GM19238 (cell line): ENCODE data around the gene USP8.
"Not testable (repeated sequence)": the region's sequence is repeated elsewhere in the genome, so short reads cannot be mapped to it uniquely, and the experiment has no call there.

Source experiments
- DNase-seq: peaks from one replicate; pipeline ENCODE4 v3.0.0; 2011; ENCODE audit warnings: low spot score; ENCODE audit not compliant: insufficient read length

USP8 gene

GRCh38 chr15:50440932-50441331, 16.7 kb downstream of the USP8 start:
- DNase-seq = no peak

GRCh38 chr15:50452927-50453326, 28.7 kb downstream of the USP8 start:
- DNase-seq = no peak

- no peak for DNase-seq
These were observed 34.3 kb downstream of the USP8 start for GRCh38 chr15:50458348-50459112.

- DNase-seq = no peak
These were observed 39.5 kb downstream of the USP8 start for GRCh38 chr15:50463423-50464358.

DNA sequence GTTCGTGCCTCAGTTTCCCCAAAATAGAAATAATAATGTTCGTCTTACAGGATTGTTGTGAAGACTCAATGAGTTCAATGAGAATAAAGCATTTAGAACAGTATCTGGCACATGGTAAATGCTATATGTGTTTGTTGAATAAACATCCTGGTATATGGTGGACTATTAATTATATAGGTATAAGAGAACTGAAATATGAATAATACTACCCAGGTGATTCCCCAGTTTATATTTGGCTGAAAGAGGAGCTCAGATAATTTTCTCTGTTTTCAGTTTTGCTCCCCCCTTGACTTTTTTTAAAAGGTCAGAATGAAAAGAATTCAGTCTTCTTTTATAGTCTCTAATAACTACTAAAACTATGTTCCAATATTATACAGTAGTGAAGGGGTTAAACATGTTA, 46.9 kb downstream of the USP8 start:
- no peak for DNase-seq

DNA sequence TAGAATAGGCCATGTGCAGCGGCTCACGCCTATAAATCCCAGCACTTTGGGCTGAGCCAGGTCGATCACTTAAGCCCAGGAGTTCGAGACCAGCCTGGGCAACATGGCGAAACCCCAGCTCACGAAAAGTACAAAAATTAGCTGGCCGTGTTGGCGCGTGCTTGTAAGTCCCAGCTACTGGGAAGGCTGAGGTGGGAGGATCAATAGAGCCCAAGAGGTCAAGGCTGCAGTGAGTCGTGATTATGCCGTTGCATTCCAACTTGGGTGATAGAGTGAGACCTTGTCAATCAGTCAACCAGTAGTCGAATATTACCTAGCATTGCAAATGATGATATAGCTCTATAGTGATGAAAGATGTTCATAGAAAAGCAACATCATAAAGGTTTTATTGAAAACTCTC, 51.9 kb downstream of the USP8 start:
- DNase-seq = no peak

DNA sequence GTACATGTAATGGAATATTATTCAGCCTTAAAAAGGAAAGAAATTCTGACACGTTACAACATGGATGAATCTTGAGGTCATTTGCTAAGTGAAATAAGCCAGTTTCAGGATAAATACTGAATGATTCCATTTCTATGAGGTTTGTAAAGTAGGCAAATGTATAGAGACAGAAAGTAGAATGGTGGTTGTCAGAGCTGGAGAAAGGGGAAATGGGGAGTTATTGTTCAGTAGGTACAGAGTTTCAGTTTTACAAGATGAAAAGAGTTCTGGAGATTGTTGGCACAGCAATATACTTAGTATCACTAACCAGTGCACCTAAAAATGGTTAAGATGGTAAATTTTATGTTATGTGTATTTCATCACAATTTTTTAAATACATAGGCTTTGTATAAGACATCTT, 60.6 kb downstream of the USP8 start:
- no peak for DNase-seq

DNA sequence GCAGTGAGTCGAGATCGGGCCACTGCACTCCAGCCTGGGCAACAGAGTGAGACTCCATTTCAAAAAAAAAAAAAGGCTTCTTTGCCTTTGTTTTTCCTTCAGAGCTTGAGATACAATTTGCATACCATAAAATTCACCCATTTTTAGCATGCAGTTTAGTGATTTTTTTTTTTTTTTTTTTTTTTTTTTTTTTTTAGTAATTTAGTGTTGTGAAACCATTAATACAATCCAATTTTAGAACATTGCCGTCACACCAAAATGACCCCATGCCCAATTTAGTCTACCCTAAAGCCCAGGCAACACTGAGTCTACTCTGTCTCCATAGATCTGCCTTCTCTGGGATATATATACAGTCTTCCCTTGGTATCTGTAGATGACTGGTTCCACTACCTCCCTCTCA, 61.2 kb downstream of the USP8 start:
- no peak for DNase-seq

DNA sequence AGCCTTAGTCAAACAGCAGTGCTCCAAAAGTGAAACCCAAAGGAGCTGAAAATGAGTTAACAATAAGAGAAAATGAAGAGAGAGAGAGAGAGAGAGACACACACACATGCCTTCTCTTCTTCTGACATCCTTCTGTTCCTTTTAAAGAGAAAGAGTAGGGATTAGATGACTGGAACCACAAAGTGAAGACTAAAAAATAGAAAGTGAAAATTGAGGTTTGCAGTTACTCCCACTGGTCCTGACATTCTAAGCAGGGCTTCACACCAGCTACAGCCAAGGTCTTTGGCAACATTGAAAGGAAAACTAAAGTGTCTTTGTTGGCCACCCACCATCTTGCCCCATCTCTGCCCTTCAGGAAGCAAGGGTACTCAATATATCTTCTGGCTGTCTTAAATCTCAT, 63.1 kb downstream of the USP8 start:
- DNase-seq = no peak

DNA sequence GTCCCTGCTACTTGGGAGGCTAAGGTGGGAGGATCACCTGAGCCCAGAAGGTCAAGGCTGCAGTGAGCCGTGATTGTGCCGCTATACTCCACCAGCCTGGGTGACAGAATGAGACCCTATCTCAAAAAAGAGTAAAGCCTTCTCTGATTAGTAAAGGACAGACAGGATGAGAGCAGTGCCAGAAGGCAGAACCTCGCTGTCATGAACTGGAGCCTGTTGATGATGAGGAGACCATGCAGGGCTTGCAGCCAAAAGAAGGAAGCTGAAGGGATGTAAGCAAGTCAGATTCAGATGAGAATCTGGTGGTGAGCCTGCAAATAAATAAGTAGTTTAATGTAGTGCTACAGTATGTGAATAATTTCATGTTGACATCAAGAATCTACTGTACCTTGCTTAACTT, 69.4 kb downstream of the USP8 start:
- DNase-seq = no peak

GRCh38 chr15:50494547-50494946, 70.3 kb downstream of the USP8 start:
- DNase-seq = not testable (repeated sequence)

GRCh38 chr15:50496692-50497091, 72.5 kb downstream of the USP8 start:
- DNase-seq = no peak

DNA sequence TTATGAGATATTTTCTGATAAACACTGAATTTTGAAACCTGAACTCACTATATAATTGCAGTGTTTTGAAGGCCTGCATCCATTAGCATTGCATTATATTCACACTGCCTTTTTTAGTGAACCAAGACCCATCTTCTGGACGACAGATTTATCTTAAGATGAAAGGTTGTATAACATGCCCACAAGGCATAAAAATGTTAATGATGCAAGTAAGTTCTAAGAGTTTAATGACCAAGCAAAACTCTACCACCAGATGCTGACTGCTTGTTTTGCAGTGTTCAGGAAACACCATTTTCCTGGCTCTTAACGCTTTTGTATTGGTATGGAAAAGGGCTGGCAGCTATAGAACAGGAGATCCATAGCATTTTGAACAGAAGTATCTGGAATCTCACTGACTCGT, 76.1 kb downstream of the USP8 start:
- no peak for DNase-seq

DNA sequence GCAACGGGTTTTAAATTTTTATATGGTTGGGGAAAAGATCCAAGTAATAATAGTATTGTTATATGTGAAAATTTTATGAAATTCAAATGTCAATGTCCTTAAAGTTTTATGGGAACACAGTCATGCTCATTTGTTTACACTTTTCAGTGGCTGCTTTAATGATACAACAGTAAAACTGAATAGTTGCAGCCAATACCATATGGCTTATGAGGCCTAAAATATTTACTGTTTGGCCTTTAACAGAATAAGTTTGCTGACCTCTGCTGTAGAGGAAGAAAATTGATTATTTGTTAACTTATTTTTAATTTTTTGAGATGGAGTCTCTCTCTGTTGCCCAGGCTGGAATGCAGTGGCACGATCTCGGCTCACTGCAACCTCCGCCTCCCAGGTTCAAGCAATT, 77.6 kb downstream of the USP8 start:
- DNase-seq = no peak

DNA sequence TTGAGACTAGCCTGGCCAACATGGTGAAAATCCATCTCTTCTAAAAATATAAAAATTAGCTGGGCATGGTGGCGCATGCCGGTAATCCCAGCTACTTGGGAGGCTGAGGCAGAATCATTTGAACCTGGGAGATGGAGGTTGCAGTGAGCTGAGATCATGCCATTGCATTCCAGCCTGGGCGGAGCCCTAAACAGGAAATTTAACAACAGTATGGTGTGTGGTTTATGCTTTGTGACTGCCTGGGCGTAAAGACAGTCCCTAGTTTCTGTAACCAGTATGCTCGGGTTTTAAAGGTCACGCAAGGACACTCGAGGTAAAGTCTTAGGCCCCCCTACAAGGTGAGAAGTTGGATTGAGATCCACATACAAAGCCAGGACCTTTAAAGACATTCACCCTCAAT, 78.9 kb downstream of the USP8 start:
- no peak for DNase-seq

GRCh38 chr15:50505656-50506055, 81.5 kb downstream of the USP8 start:
- not testable (repeated sequence) for DNase-seq

DNA sequence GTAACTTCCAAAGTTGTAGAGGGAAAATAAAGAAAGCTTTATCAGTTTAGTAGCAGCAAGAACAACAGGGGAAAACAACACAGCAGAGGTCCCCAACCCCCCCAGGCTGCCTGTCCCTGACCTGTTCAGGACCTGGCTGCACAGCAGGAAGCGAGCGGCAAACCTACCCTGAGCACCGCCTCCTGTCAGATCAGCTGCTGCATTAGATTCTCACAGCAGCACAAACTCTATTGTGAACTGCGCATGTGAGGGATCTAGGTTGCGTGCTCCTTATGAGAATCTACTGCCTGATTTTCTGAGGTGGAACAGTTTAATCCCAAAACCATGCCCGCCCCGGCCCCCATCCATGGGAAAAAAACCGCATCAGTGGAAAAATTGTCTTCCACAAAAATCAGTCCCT, 81.9 kb downstream of the USP8 start:
- DNase-seq = no peak

DNA sequence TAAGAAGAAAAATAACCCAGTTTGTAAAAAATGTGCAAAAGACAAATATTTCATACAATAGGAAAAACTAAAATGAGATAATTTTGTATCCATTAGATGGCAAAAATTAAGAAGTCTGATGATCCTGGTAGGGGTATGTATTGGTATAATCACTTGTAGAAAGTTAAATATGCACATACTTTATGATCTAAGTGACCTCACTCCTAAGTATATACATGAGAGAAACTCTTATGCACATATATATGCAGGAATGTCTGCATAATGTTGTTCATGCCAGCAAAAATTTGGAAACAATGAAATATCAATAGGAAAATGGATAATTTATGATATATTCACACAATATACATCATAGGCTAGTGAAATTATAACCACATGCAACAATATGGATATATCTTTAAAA, 88.8 kb downstream of the USP8 start:
- no peak for DNase-seq

DNA sequence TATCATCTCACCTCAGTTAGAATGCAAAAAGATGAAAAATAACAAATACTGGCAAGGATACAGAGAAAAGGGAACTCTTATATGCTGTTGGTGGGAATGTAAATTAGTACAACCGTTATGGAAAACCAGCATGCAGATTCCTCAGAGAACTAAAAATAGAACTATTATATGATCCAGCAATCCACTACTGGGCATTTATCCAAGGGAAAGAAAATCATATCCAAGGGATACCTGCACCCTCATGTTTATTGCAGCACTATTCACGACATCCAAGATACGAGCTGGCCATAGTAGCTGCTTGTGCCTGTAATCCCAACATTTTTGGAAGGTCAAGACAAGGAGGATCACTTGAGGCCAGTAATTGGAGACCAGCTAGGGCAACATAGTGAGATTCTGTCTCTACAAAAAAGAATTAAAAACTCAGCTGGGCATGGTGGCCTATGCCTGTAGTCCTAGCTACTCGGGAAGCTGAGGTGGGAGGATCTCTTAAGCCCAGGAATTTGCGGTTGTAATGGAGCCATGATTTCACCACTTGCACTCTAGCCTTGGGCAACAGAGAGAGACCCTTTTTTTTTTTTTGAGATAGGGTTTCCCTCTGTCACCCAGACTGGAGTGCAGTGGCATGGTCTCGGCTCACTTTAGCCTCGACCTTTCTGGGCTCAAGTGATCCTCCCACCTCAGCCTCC, 95.7 kb downstream of the USP8 start:
- DNase-seq = no peak

- DNase-seq = no peak
These were observed 99.6 kb downstream of the USP8 start for GRCh38 chr15:50523851-50524251.

GRCh38 chr15:50531163-50531562, 107.0 kb downstream of the USP8 start:
- DNase-seq = no peak

DNA sequence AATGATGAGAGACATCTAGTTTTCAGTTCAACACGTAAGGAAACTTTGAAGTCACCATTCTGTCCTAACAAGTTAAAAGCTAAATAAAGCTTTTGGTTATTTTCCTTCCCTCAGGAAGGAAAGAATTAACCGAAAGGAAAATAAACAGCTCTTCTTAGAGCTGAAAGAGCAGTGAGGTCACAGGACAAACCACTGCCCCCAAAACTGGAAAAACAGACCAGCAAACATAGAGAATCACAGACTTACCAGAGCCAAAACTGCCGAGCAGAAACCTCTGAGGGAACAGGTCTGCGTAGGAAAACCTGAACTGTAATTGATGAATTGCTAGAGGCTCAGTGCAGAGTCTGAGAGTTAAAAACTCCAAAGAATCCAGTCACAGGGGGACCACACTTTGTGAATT, 107.6 kb downstream of the USP8 start:
- DNase-seq = no peak
